GM15510 (cell line): ENCODE data around the gene DNER.

Experiments
- POLR2A ChIP-seq: IDR thresholded peaks from 3 replicates; pipeline ENCODE4 v1.6.1; 2011; ENCODE audit warnings: borderline replicate concordance; ENCODE audit not compliant: insufficient read length; ENCODE audit errors: extremely low read depth

Gene DNER

GRCh38 chr2:229714080-229714735 is at the start of gene DNER:
Gene DNER, minus strand, starts transcription at chr2:229714555. Its CDS starts 132 bp downstream, at chr2:229714423.
- TF ChIP-seq POLR2A, result no peak

GRCh38 chr2:229761663-229762062 is 47.3 kb upstream of the DNER start:
- no peak for TF ChIP-seq POLR2A

GRCh38 chr2:229752970-229753729 is 38.8 kb upstream of the DNER start:
- no peak for TF ChIP-seq POLR2A

- TF ChIP-seq POLR2A, result no peak
These were observed 35.4 kb upstream of the DNER start for GRCh38 chr2:229749779-229750178.

- TF ChIP-seq POLR2A, result no peak
These were observed 34.6 kb upstream of the DNER start for GRCh38 chr2:229748950-229749349.

- no peak for TF ChIP-seq POLR2A
These were observed 25.9 kb upstream of the DNER start for GRCh38 chr2:229740279-229740678.

- TF ChIP-seq POLR2A, result no peak
These were observed 23.8 kb upstream of the DNER start for GRCh38 chr2:229738024-229738625.

- no peak for TF ChIP-seq POLR2A
These were observed 20.1 kb upstream of the DNER start for GRCh38 chr2:229734410-229734809.

GRCh38 chr2:229733611-229734245 is 19.4 kb upstream of the DNER start:
- no peak for TF ChIP-seq POLR2A

- TF ChIP-seq POLR2A, result no peak
These were observed 18.5 kb upstream of the DNER start for GRCh38 chr2:229732897-229733296.

- TF ChIP-seq POLR2A, result no peak
These were observed 17.6 kb upstream of the DNER start for GRCh38 chr2:229731916-229732315.

- TF ChIP-seq POLR2A, result no peak
These were observed 17.0 kb upstream of the DNER start for GRCh38 chr2:229731363-229731762.

GRCh38 chr2:229728370-229728769 is 14.0 kb upstream of the DNER start:
- TF ChIP-seq POLR2A, result no peak

GRCh38 chr2:229726643-229727042 is 12.3 kb upstream of the DNER start:
- TF ChIP-seq POLR2A, result no peak

GRCh38 chr2:229725716-229726574 is 11.6 kb upstream of the DNER start:
- no peak for TF ChIP-seq POLR2A

- TF ChIP-seq POLR2A, result no peak
These were observed 5.7 kb upstream of the DNER start for GRCh38 chr2:229719926-229720647.
